Panc1 (cell line): ENCODE data around the gene GRIN2A. TPM values are rescaled to one million over a fixed set of nuclear protein-coding genes. Genes with fewer than 3 reads are reported as not detected.

Source experiments
- ATAC-seq: fragments of 200-7000 bp; cut with Tn5 transposase; 2 replicates; pipeline ENCODE4 v1.9.1; 2020; ENCODE audit warnings: mild to moderate bottlenecking, moderate library complexity
- BruUV-seq: library from RNA; stranded (reverse); fragments of 400-500 nt; replicated peaks from 2 replicates; lab custom pipeline; 2021; lab: Mats Ljungman, UMichigan
- CTCF ChIA-PET: fragments of 300-600 bp; sonication (Branson Sonifier 250); formaldehyde crosslinking; loops from one replicate; lab custom pipeline; 2022; ENCODE audit warnings: antibody characterized with exemption; lab: Charles Lee
- POLR2A ChIA-PET: fragments of 300-600 bp; sonication (Branson Sonifier 250); formaldehyde crosslinking; loops from one replicate; lab custom pipeline; 2022; ENCODE audit warnings: antibody characterized with exemption; lab: Charles Lee
- DNase-seq: peaks from one replicate; pipeline ENCODE4 v3.0.0-alpha.2; 2010; ENCODE audit warnings: low read depth, low spot score
- H3K27ac ChIP-seq: 2 replicates; pipeline ENCODE4 v1.5.1; 2011; ENCODE audit warnings: mild to moderate bottlenecking, low read length, inconsistent platforms
- H3K27me3 ChIP-seq: fragments of 200-500 bp; sonication (Bioruptor generic); 2 replicates; pipeline ENCODE4 v1.6.0; 2014; ENCODE audit warnings: low read length, inconsistent platforms; ENCODE audit not compliant: control insufficient read depth, insufficient read depth
- H3K36me3 ChIP-seq: fragments of 200-500 bp; sonication (Bioruptor generic); 2 replicates; pipeline ENCODE4 v1.5.1; 2014; ENCODE audit warnings: inconsistent platforms, mild to moderate bottlenecking, low read length, moderate library complexity; ENCODE audit not compliant: control insufficient read depth, insufficient read depth
- H3K4me1 ChIP-seq: 2 replicates; pipeline ENCODE4 v1.5.1; 2011; ENCODE audit warnings: inconsistent platforms, mild to moderate bottlenecking, low read length, moderate library complexity; ENCODE audit not compliant: control insufficient read depth, insufficient read depth
- H3K4me3 ChIP-seq, 2 experiments: 2 replicates each; pipeline ENCODE4 v1.5.1; 2011 to 2012; ENCODE audit warnings: low read depth in 2 of 2, low read length in 2 of 2, mild to moderate bottlenecking in 2 of 2, inconsistent platforms in 1 of 2, moderate library complexity in 1 of 2
- H3K9me3 ChIP-seq: fragments of 200-500 bp; sonication (Bioruptor generic); 2 replicates; pipeline ENCODE4 v1.5.1; 2014; ENCODE audit warnings: low read depth, mild to moderate bottlenecking, inconsistent platforms, low read length, moderate library complexity; ENCODE audit not compliant: control insufficient read depth, insufficient read depth
- POLR2AphosphoS5 ChIP-seq: IDR thresholded peaks from 2 replicates; pipeline ENCODE4 v1.6.1; 2012; ENCODE audit warnings: mild to moderate bottlenecking, low read depth, low read length, moderate library complexity
- REST ChIP-seq, 2 experiments: IDR thresholded peaks; 2 replicates each; pipeline ENCODE4 v1.6.1; 2011 to 2012; ENCODE audit warnings: low read depth in 2 of 2, control low read depth in 1 of 2, low read length in 1 of 2, mild to moderate bottlenecking in 1 of 2, moderate library complexity in 1 of 2; ENCODE audit not compliant: insufficient read depth in 1 of 2
- SIN3A ChIP-seq: IDR thresholded peaks from 2 replicates; pipeline ENCODE4 v1.6.1; 2012; ENCODE audit warnings: low read depth, mild to moderate bottlenecking, low read length, moderate library complexity, borderline replicate concordance; ENCODE audit not compliant: insufficient read depth
- TCF7L2 ChIP-seq: IDR thresholded peaks from 2 replicates; pipeline ENCODE4 v1.6.1; 2011; ENCODE audit warnings: mild to moderate bottlenecking, low read depth, low read length, inconsistent platforms
- in situ Hi-C: cut with HindIII; loops from 2 replicates; pipeline ENCODE4 v1.10.0; 2016; ENCODE audit warnings: low sequenced_read_pairs, low pct_unique_long_range_greater_than_20kb
- intact Hi-C: fragments of 100-400 bp; cut with micrococcal nuclease; formaldehyde crosslinking; loops from one replicate; pipeline ENCODE4 v1.10.0; 2022; ENCODE audit not compliant: unreplicated experiment
- total RNA-seq: library from RNA; stranded (reverse); gene quantifications from one replicate; pipeline ENCODE4 v1.2.1, GENCODE V29; 2021; ENCODE audit not compliant: unreplicated experiment
- TF ChIP-seq, protein P1 (sequence below): fragments of 450-650 bp; IDR thresholded peaks from 2 replicates; pipeline ENCODE4 v1.5.1; 2017; ENCODE audit warnings: mild to moderate bottlenecking

The GRIN2A gene
- total RNA-seq, 1 experiment from 2014 or later: 12.3 TPM

GRCh38 chr16:9929836-9930235, 252.4 kb downstream of the GRIN2A start:
- intact Hi-C loops: no loop called here
- Histone ChIP-seq H3K36me3 (no peaks in the 10 kb centered on the region), H3K4me1 (no peaks in the 10 kb centered on the region), H3K27me3 (no peaks in the 10 kb centered on the region), H3K9me3 (no peaks in the 10 kb centered on the region), H3K27ac (no peak overlapping the region), H3K4me3 (no peak overlapping the region)
- ATAC-seq (no peak), DNase-seq (no peak)
- CTCF ChIA-PET: no interaction called here
- POLR2A ChIA-PET: no interaction called here
- no peak for TF ChIP-seq REST (IDR thresholded peaks at IDR 0.05; ENCODE audit: insufficient read depth in 1 of 2, low read depth in 2 of 2, low read length in 1 of 2)
- TF ChIP-seq, protein P1, sequence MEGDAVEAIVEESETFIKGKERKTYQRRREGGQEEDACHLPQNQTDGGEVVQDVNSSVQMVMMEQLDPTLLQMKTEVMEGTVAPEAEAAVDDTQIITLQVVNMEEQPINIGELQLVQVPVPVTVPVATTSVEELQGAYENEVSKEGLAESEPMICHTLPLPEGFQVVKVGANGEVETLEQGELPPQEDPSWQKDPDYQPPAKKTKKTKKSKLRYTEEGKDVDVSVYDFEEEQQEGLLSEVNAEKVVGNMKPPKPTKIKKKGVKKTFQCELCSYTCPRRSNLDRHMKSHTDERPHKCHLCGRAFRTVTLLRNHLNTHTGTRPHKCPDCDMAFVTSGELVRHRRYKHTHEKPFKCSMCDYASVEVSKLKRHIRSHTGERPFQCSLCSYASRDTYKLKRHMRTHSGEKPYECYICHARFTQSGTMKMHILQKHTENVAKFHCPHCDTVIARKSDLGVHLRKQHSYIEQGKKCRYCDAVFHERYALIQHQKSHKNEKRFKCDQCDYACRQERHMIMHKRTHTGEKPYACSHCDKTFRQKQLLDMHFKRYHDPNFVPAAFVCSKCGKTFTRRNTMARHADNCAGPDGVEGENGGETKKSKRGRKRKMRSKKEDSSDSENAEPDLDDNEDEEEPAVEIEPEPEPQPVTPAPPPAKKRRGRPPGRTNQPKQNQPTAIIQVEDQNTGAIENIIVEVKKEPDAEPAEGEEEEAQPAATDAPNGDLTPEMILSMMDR: no peak
- TF ChIP-seq TCF7L2: no peak
- no peak for TF ChIP-seq POLR2AphosphoS5
- no peak for TF ChIP-seq SIN3A
- in situ Hi-C loops: no loop called here
- BruUV-seq: no TSS peak

DNA sequence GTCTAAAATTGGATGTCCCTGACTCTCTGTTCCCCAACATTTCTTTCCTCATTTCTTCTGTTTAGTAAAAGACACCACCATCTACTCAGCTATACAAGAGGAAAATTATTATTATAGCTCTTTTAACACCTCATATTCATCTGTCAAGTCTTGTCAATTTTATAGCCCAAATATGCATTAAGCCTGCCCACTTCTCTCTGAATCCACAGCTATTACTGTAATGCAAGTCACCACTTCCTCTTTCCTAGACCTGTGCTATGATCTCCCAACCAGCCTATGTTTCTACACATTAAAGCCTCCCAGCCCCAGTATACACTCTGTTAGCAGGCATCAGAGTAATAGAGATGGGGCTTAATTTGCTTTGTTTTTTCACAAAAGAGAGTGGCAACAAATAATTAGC, 252.9 kb downstream of the GRIN2A start:
- in situ Hi-C loops: no loop called here
- no peaks in the 10 kb centered on the region for H3K36me3 ChIP-seq
- ChIA-PET CTCF (no interaction called here), POLR2A (no interaction called here)
- DNase-seq: no peak
- TF ChIP-seq, protein P1: no peak
- TF ChIP-seq REST (IDR thresholded peaks at IDR 0.05; ENCODE audit: insufficient read depth in 1 of 2, low read depth in 2 of 2, low read length in 1 of 2): no peak
- TF ChIP-seq SIN3A: no peak
- no peak for TF ChIP-seq POLR2AphosphoS5
- no peak for TF ChIP-seq TCF7L2
- H3K27me3 ChIP-seq: no peaks in the 10 kb centered on the region
- H3K27ac ChIP-seq: no peak overlapping the region
- no peaks in the 10 kb centered on the region for H3K9me3 ChIP-seq
- ATAC-seq: no peak
- intact Hi-C loops: no loop called here
- H3K4me3 ChIP-seq: no peak overlapping the region
- no TSS peak for BruUV-seq
- H3K4me1 ChIP-seq: no peaks in the 10 kb centered on the region
